Measurements from ENCODE around the gene MLLT1. TPM values are rescaled to one million over a fixed set of nuclear protein-coding genes. Genes with fewer than 3 reads are reported as not detected.

MLLT1 gene
- total RNA-seq, 1 experiment from 2014 or later, result 60.0 TPM

DNA sequence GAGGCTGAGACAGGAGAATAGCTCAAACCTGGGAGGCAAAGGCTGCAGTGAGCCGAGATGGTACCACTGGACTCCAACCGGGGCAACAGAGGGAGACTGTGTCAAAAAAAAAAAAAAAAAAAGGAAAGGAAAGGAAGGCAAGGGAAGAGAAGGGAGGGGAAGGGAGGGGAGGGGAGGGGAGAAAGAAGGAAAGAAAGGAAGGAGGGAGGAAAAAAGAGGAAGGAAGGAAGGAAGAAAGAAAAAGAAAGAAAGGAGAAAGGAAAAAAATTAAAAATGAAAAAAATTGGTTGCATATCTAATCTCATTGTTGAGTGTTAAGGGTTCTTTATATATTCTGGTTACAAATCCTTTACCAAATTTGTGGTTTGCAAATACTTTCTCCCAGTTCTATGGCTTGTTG lies 98.7 kb downstream of the MLLT1 start:
- no TSS peak for BruUV-seq (replicated peaks)
- H3K27ac Mint-ChIP-seq (ENCODE audit: unreplicated experiment), result no peak overlapping the region
- no peaks in the 10 kb centered on the region for H3K27me3 ChIP-seq (replicated peaks; ENCODE audit: control insufficient read depth, insufficient read depth, low read length)
- H3K27me3 Mint-ChIP-seq (ENCODE audit: insufficient read depth, unreplicated experiment), result peaks cover 11% of the 10 kb centered on the region
- no peaks in the 10 kb centered on the region for H3K4me1 Mint-ChIP-seq (ENCODE audit: low read depth, unreplicated experiment)
- TF ChIP-seq, protein P1, sequence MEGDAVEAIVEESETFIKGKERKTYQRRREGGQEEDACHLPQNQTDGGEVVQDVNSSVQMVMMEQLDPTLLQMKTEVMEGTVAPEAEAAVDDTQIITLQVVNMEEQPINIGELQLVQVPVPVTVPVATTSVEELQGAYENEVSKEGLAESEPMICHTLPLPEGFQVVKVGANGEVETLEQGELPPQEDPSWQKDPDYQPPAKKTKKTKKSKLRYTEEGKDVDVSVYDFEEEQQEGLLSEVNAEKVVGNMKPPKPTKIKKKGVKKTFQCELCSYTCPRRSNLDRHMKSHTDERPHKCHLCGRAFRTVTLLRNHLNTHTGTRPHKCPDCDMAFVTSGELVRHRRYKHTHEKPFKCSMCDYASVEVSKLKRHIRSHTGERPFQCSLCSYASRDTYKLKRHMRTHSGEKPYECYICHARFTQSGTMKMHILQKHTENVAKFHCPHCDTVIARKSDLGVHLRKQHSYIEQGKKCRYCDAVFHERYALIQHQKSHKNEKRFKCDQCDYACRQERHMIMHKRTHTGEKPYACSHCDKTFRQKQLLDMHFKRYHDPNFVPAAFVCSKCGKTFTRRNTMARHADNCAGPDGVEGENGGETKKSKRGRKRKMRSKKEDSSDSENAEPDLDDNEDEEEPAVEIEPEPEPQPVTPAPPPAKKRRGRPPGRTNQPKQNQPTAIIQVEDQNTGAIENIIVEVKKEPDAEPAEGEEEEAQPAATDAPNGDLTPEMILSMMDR (IDR thresholded peaks at IDR 0.05; ENCODE audit: insufficient read depth in 1 of 2, low read depth in 1 of 2, low read length in 1 of 2, severe bottlenecking in 1 of 2, unreplicated experiment in 1 of 2), result no peak
- H3K9me3 Mint-ChIP-seq (ENCODE audit: unreplicated experiment), result no peaks in the 10 kb centered on the region
- no peaks in the 10 kb centered on the region for H3K9me3 ChIP-seq
- no peaks in the 10 kb centered on the region for H3K36me3 Mint-ChIP-seq (ENCODE audit: insufficient read depth, unreplicated experiment)
- H3K4me3 ChIP-seq (ENCODE audit: low read depth, low read length), result no peak overlapping the region
- POLR2A ChIA-PET, result no interaction called here
- intact Hi-C loops (cut with micrococcal nuclease; ENCODE audit: unreplicated experiment), result no loop called here
- CTCF ChIA-PET, result interaction anchor here (0.7 kb wide), 2 partner anchors 45 to 682 kb away, joined by 4 to 5 read pairs; no protein-coding TSS in a partner anchor
- no peaks in the 10 kb centered on the region for H3K36me3 ChIP-seq (ENCODE audit: control insufficient read depth, insufficient read depth, low read length)
- no peaks in the 10 kb centered on the region for H3K4me1 ChIP-seq
- no peak for DNase-seq
- H3K4me3 Mint-ChIP-seq (ENCODE audit: unreplicated experiment), result no peak overlapping the region

- DNase-seq, result no peak
- Mint-ChIP-seq H3K27me3 (ENCODE audit: insufficient read depth, unreplicated experiment) (peaks cover 7% of the 10 kb centered on the region), H3K9me3 (ENCODE audit: unreplicated experiment) (peaks cover 10% of the 10 kb centered on the region), H3K4me3 (ENCODE audit: unreplicated experiment) (no peak overlapping the region), H3K36me3 (ENCODE audit: insufficient read depth, unreplicated experiment) (no peaks in the 10 kb centered on the region), H3K4me1 (ENCODE audit: low read depth, unreplicated experiment) (no peaks in the 10 kb centered on the region), H3K27ac (ENCODE audit: unreplicated experiment) (no peak overlapping the region)
- ChIA-PET POLR2A (no interaction called here), CTCF (interaction anchor here (0.7 kb wide), 1 partner anchor 1007 kb away, joined by 3 read pairs; no protein-coding TSS in a partner anchor)
- intact Hi-C loops (cut with micrococcal nuclease; ENCODE audit: unreplicated experiment), result no loop called here
- no peaks in the 10 kb centered on the region for H3K27me3 ChIP-seq (replicated peaks; ENCODE audit: control insufficient read depth, insufficient read depth, low read length)
- BruUV-seq (replicated peaks), result no TSS peak
- no peaks in the 10 kb centered on the region for H3K9me3 ChIP-seq
- H3K4me1 ChIP-seq, result no peaks in the 10 kb centered on the region
- H3K36me3 ChIP-seq (ENCODE audit: control insufficient read depth, insufficient read depth, low read length), result no peaks in the 10 kb centered on the region
- H3K4me3 ChIP-seq (ENCODE audit: low read depth, low read length), result no peak overlapping the region
- TF ChIP-seq, protein P1 (IDR thresholded peaks at IDR 0.05; ENCODE audit: insufficient read depth in 1 of 2, low read depth in 1 of 2, low read length in 1 of 2, severe bottlenecking in 1 of 2, unreplicated experiment in 1 of 2), result no peak
These were observed 106.6 kb downstream of the MLLT1 start for GRCh38 chr19:6173190-6173589.

- POLR2A ChIA-PET, result no interaction called here
- no peaks in the 10 kb centered on the region for H3K27me3 ChIP-seq (replicated peaks; ENCODE audit: control insufficient read depth, insufficient read depth, low read length)
- Mint-ChIP-seq H3K36me3 (ENCODE audit: insufficient read depth, unreplicated experiment) (no peaks in the 10 kb centered on the region), H3K27me3 (ENCODE audit: insufficient read depth, unreplicated experiment) (peaks cover 4% of the 10 kb centered on the region), H3K4me1 (ENCODE audit: low read depth, unreplicated experiment) (no peaks in the 10 kb centered on the region), H3K27ac (ENCODE audit: unreplicated experiment) (no peak overlapping the region), H3K4me3 (ENCODE audit: unreplicated experiment) (no peak overlapping the region), H3K9me3 (ENCODE audit: unreplicated experiment) (peaks cover 10% of the 10 kb centered on the region)
- no TSS peak for BruUV-seq (replicated peaks)
- H3K9me3 ChIP-seq, result no peaks in the 10 kb centered on the region
- TF ChIP-seq, protein P1 (IDR thresholded peaks at IDR 0.05; ENCODE audit: insufficient read depth in 1 of 2, low read depth in 1 of 2, low read length in 1 of 2, severe bottlenecking in 1 of 2, unreplicated experiment in 1 of 2), result no peak
- H3K4me1 ChIP-seq, result no peaks in the 10 kb centered on the region
- no peak for DNase-seq
- intact Hi-C loops (cut with micrococcal nuclease; ENCODE audit: unreplicated experiment), result no loop called here
- no peak overlapping the region for H3K4me3 ChIP-seq (ENCODE audit: low read depth, low read length)
- CTCF ChIA-PET, result no interaction called here
- no peaks in the 10 kb centered on the region for H3K36me3 ChIP-seq (ENCODE audit: control insufficient read depth, insufficient read depth, low read length)
These were observed 107.5 kb downstream of the MLLT1 start for GRCh38 chr19:6172074-6172863.

Data from Caco-2 (cell line).